Measurements from ENCODE around the gene LRCH1. TPM values are rescaled to one million over a fixed set of nuclear protein-coding genes. Genes with fewer than 3 reads are reported as not detected.
A peak's percentile ranks its signal among the peaks of the same experiment; 100 is the strongest.

The LRCH1 gene
- total and polyA plus RNA-seq, 2 donors from 2014 or later = 10.2 to 39.0 TPM

- Histone ChIP-seq H3K27me3 (ENCODE audit: control insufficient read depth, insufficient read depth, low read length) (no peaks in the 10 kb centered on the region), H3K4me3 (ENCODE audit: low read length in 3 of 3) (no peak overlapping the region), H3K9me3 (ENCODE audit: control insufficient read depth in 2 of 3, insufficient read depth in 1 of 3, low read length in 3 of 3) (no peaks in the 10 kb centered on the region), H3K36me3 (ENCODE audit: control insufficient read depth in 2 of 3, insufficient read depth in 3 of 3, low read length in 3 of 3) (no peaks in the 10 kb centered on the region), H3K4me1 (ENCODE audit: control insufficient read depth in 2 of 3, insufficient read depth in 2 of 3, low read depth in 1 of 3, low read length in 3 of 3) (peaks cover 7 to 51% (median 30%) of the 10 kb centered on the region in 3 donors), H3K27ac (ENCODE audit: low read depth in 2 of 2, low read length in 2 of 2) (no peak overlapping the region), H3K9ac (ENCODE audit: low read length in 3 of 3) (no peak overlapping the region)
- DNase-seq (no peak), FAIRE-seq (no peak)
- TF ChIP-seq CTCF (IDR thresholded peaks at IDR 0.05; ENCODE audit: borderline replicate concordance, extremely low read depth, insufficient read depth) = no peak
- intact Hi-C loops (cut with DNase I) = no loop called here
These were observed 25.0 kb downstream of the LRCH1 start for GRCh38 chr13:46577696-46578589.

GRCh38 chr13:46578590-46578975 lies 25.6 kb downstream of the LRCH1 start:
- H3K4me1 ChIP-seq (ENCODE audit: control insufficient read depth in 2 of 3, insufficient read depth in 2 of 3, low read depth in 1 of 3, low read length in 3 of 3) = peaks cover 7 to 56% (median 30%) of the 10 kb centered on the region in 3 donors
- TF ChIP-seq CTCF (IDR thresholded peaks at IDR 0.05; ENCODE audit: borderline replicate concordance, extremely low read depth, insufficient read depth) = no peak

GRCh38 chr13:46580362-46580839 lies 27.4 kb downstream of the LRCH1 start:
- Histone ChIP-seq H3K9ac (ENCODE audit: low read length in 3 of 3) (peak overlapping the region in 1 of 3 donors; percentile 8), H3K4me1 (ENCODE audit: control insufficient read depth in 2 of 3, insufficient read depth in 2 of 3, low read depth in 1 of 3, low read length in 3 of 3) (peaks cover 3 to 49% (median 26%) of the 10 kb centered on the region in 3 donors), H3K27ac (ENCODE audit: low read depth in 2 of 2, low read length in 2 of 2) (peak overlapping the region in 1 of 2 donors; percentile 16), H3K4me3 (ENCODE audit: low read length in 3 of 3) (no peak overlapping the region), H3K36me3 (ENCODE audit: control insufficient read depth in 2 of 3, insufficient read depth in 3 of 3, low read length in 3 of 3) (no peaks in the 10 kb centered on the region), H3K9me3 (ENCODE audit: control insufficient read depth in 2 of 3, insufficient read depth in 1 of 3, low read length in 3 of 3) (no peaks in the 10 kb centered on the region), H3K27me3 (ENCODE audit: control insufficient read depth, insufficient read depth, low read length) (no peaks in the 10 kb centered on the region)
- DNase-seq (peak in 2 of 5 donors; percentile 62 to 69), FAIRE-seq (no peak)
- no peak for TF ChIP-seq CTCF (IDR thresholded peaks at IDR 0.05; ENCODE audit: borderline replicate concordance, extremely low read depth, insufficient read depth)
- intact Hi-C loops (cut with DNase I) = no loop called here

More at GRCh38 chr13:46578590-46578975, 25.6 kb downstream of the LRCH1 start:
- FAIRE-seq (no peak), DNase-seq (peak in 4 of 5 donors; percentile 66 to 80 (median 75))
- H3K9ac ChIP-seq (ENCODE audit: low read length in 3 of 3) = no peak overlapping the region
- intact Hi-C loops (cut with DNase I) = no loop called here
- no peak overlapping the region for H3K27ac ChIP-seq (ENCODE audit: low read depth in 2 of 2, low read length in 2 of 2)
- no peaks in the 10 kb centered on the region for H3K9me3 ChIP-seq (ENCODE audit: control insufficient read depth in 2 of 3, insufficient read depth in 1 of 3, low read length in 3 of 3)
- no peaks in the 10 kb centered on the region for H3K27me3 ChIP-seq (ENCODE audit: control insufficient read depth, insufficient read depth, low read length)
- no peak overlapping the region for H3K4me3 ChIP-seq (ENCODE audit: low read length in 3 of 3)
- H3K36me3 ChIP-seq (ENCODE audit: control insufficient read depth in 2 of 3, insufficient read depth in 3 of 3, low read length in 3 of 3) = no peaks in the 10 kb centered on the region

Measured in kidney (tissue), 14 donors.